Glutamatergic neuron (in vitro differentiated cells): Measurements from ENCODE around the gene OR2Y1. TPM values are rescaled to one million over a fixed set of nuclear protein-coding genes. Genes with fewer than 3 reads are reported as not detected.
"Not testable (repeated sequence)": the region's sequence is repeated elsewhere in the genome, so short reads cannot be mapped to it uniquely, and the experiment has no call there.

ENCODE experiments used
- DNase-seq: peaks from one replicate; pipeline ENCODE4 v3.0.0; 2022
- H3K27ac Mint-ChIP-seq: one replicate; pipeline ENCODE4 v1.8.0; 2020; ENCODE audit warnings: mild to moderate bottlenecking, mixed read lengths, inconsistent platforms; ENCODE audit not compliant: unreplicated experiment
- H3K27me3 Mint-ChIP-seq: one replicate; pipeline ENCODE4 v1.8.0; 2020; ENCODE audit warnings: mild to moderate bottlenecking, moderate library complexity, mixed read lengths, inconsistent platforms; ENCODE audit not compliant: unreplicated experiment
- H3K36me3 Mint-ChIP-seq: one replicate; pipeline ENCODE4 v1.8.0; 2020; ENCODE audit warnings: mild to moderate bottlenecking, mixed read lengths, inconsistent platforms; ENCODE audit not compliant: unreplicated experiment
- H3K4me1 Mint-ChIP-seq: one replicate; pipeline ENCODE4 v1.8.0; 2020; ENCODE audit warnings: mild to moderate bottlenecking, low read depth, mixed read lengths, inconsistent platforms; ENCODE audit not compliant: unreplicated experiment
- H3K4me3 Mint-ChIP-seq: one replicate; pipeline ENCODE4 v1.8.0; 2020; ENCODE audit warnings: mild to moderate bottlenecking, mixed read lengths, inconsistent platforms; ENCODE audit not compliant: unreplicated experiment
- H3K9me3 Mint-ChIP-seq: one replicate; pipeline ENCODE4 v1.8.0; 2020; ENCODE audit warnings: mild to moderate bottlenecking, moderate library complexity, mixed read lengths, inconsistent platforms; ENCODE audit not compliant: unreplicated experiment
- CTCF ChIP-seq: fragments of 200-600 bp; sonication (generic); IDR thresholded peaks from one replicate; pipeline ENCODE4 v1.5.0; 2021; ENCODE audit not compliant: partially characterized antibody, unreplicated experiment
- total RNA-seq: library from RNA; stranded (reverse); fragmentation: NEBNext Ultra II Directional; extraction: Animal tissue kit (Norgen Biotek cat#: 25700); gene quantifications from one replicate; pipeline ENCODE4 v1.2.1, GENCODE V29; 2021; ENCODE audit not compliant: unreplicated experiment

OR2Y1 gene
- total RNA-seq, 1 donor from 2014 or later = not detected

GRCh38 chr5:180769821-180770220 is 30.0 kb upstream of the OR2Y1 start:
- Mint-ChIP-seq H3K4me3 (no peak overlapping the region), H3K4me1 (no peaks in the 10 kb centered on the region), H3K27ac (no peak overlapping the region), H3K27me3 (peaks cover 4% of the 10 kb centered on the region), H3K36me3 (peaks cover 19% of the 10 kb centered on the region), H3K9me3 (peaks cover 8% of the 10 kb centered on the region)
- no peak for TF ChIP-seq CTCF
- no peak for DNase-seq

DNA sequence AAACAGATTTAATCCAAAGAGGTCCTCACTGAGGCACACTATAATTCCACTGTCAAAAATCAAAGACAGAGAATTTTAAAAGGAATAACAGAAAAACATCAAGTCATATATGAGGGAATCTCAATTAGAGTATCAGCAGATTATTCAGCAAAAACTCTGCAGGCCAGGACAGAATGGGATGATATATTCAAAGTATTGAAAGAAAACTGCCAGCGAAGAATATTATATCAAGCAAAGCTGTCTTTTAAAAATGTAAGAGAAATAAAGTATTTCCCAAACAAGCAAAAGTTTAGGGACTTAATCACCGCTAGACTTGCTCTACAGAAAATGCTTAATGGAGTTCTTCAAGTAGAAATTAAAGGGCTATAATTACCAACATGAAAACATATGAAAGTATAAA is 15.7 kb upstream of the OR2Y1 start:
- Mint-ChIP-seq H3K27me3 (no peaks in the 10 kb centered on the region), H3K4me3 (no peak overlapping the region), H3K4me1 (no peaks in the 10 kb centered on the region), H3K27ac (no peak overlapping the region), H3K9me3 (no peaks in the 10 kb centered on the region), H3K36me3 (peaks cover 10% of the 10 kb centered on the region)
- no peak for DNase-seq
- TF ChIP-seq CTCF = no peak

DNA sequence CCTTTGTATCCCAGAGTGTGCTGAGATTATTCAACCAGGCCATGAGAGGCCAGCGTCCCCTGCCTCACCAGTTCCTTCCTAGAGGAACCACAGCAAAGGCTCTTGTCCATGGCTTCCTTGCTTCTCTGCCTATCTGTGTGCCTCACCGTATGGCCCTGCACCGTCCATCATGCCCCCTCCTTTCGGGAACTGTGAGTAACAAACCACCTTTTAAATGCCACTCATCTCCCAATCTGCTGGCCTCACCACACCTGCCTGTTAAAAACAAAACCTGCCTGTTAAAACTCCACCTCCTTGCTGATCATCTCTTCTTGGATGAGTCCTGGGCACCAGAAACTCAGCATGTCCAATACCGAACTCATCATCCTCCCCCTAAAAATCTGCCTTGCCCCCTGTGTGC is 4.4 kb upstream of the OR2Y1 start:
- Mint-ChIP-seq H3K36me3 (no peaks in the 10 kb centered on the region), H3K27me3 (no peaks in the 10 kb centered on the region), H3K4me3 (no peak overlapping the region), H3K27ac (no peak overlapping the region), H3K9me3 (no peaks in the 10 kb centered on the region), H3K4me1 (no peaks in the 10 kb centered on the region)
- DNase-seq = no peak
- no peak for TF ChIP-seq CTCF

DNA sequence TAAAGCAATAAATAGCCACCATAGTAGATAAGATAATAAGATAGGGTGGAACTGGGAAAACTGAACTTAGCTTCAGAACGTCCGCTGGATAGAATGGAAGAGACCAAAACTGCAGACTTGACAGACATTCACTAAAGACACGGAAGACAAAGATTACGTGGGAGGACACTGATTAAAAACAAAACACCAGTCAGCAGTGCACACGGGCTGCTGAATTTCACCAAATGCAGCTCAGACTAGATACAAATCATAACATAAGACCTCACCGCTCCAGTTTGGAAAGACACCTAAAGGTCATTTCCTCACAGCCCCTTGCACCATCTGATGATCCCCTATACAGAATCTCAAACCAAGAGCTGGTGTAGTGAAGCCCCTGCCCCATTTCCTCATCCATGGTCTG is 2.9 kb upstream of the OR2Y1 start:
- Mint-ChIP-seq H3K27ac (no peak overlapping the region), H3K9me3 (no peaks in the 10 kb centered on the region), H3K4me3 (no peak overlapping the region), H3K4me1 (no peaks in the 10 kb centered on the region), H3K27me3 (no peaks in the 10 kb centered on the region), H3K36me3 (no peaks in the 10 kb centered on the region)
- no peak for TF ChIP-seq CTCF
- DNase-seq = no peak

DNA sequence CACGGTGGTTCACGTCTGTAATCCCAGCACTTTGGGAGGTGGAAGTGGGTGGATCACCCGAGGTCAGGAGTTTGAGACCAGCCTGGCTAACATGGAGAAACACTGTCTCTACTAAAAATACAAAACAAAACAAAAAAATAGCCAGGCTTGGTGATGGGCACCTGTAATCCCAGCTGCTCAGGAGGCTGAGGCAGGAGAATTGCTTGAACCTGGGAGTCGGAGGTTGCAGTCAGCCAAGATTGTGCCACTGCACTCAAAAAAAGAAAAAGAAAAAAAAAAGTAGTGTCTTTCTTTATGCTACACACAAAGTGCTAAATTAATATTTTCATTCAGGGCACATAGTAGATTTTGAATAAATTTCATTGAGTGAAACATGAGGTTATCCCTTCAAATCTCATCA is 1.1 kb upstream of the OR2Y1 start:
- not testable (repeated sequence) for H3K9me3 Mint-ChIP-seq, DNase-seq, H3K4me3 Mint-ChIP-seq, H3K27ac Mint-ChIP-seq, H3K27me3 Mint-ChIP-seq, H3K36me3 Mint-ChIP-seq, H3K4me1 Mint-ChIP-seq

GRCh38 chr5:180739271-180739670 is 587 bp downstream of the OR2Y1 start:
- Mint-ChIP-seq H3K27me3 (peaks cover 2% of the 10 kb centered on the region), H3K9me3 (no peaks in the 10 kb centered on the region), H3K4me1 (no peaks in the 10 kb centered on the region), H3K36me3 (no peaks in the 10 kb centered on the region), H3K27ac (no peak overlapping the region), H3K4me3 (no peak overlapping the region)
- DNase-seq = no peak
- TF ChIP-seq CTCF = no peak
